ENCODE results near the gene SERPINA12.

GRCh38 chr14:94547726-94548125, 38.5 kb upstream of the SERPINA12 start:
- TF ChIP-seq CTCF (conservative IDR thresholded peaks at IDR 0.05; ENCODE audit: low read depth in 2 of 2) (no peak), POLR2AphosphoS5 (IDR thresholded peaks at IDR 0.05; ENCODE audit: low read depth) (no peak), EZH2phosphoT487 (IDR thresholded peaks at IDR 0.05; ENCODE audit: unreplicated experiment) (no peak)
